Measurements from ENCODE around the gene UBR1.
"Not testable (repeated sequence)": the region's sequence is repeated elsewhere in the genome, so short reads cannot be mapped to it uniquely, and the experiment has no call there.

The UBR1 gene

DNA sequence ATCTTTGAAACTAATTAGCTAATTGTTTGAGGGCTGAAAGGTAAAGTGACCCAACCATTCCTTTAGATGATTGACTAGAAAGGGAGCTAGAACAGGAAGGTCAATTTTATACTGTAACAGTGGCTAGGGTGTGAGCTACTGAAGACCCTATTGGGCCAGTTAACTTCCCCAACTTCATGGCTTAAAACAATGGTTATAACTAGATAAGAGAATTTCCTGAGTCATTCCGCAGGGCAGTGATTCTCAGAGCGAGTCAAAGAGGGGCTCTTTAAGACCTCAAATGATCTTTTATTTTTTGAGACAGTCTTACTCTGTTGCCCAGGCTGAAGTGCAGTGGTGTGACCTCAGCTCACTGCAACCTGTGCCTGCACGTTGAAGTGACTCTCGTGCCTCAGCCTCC lies 151.5 kb downstream of the UBR1 start:
- H3K9me3 ChIP-seq = peaks cover 5% of the 10 kb centered on the region; the same call in 1 of the 2 replicates
- TF ChIP-seq Cebpa-rat (IDR thresholded peaks at IDR 0.05) = no peak
- peaks cover 90% of the 10 kb centered on the region for H3K36me3 ChIP-seq
- no peak overlapping the region for H3K4me3 ChIP-seq
- no peaks in the 10 kb centered on the region for H3K4me1 ChIP-seq
- H4K20me1 ChIP-seq = no peaks in the 10 kb centered on the region
- no peak overlapping the region for H3K27ac ChIP-seq
- no peak overlapping the region for H3K4me2 ChIP-seq
- no peak overlapping the region for H3K9ac ChIP-seq
- H3K27me3 ChIP-seq = no peaks in the 10 kb centered on the region

DNA sequence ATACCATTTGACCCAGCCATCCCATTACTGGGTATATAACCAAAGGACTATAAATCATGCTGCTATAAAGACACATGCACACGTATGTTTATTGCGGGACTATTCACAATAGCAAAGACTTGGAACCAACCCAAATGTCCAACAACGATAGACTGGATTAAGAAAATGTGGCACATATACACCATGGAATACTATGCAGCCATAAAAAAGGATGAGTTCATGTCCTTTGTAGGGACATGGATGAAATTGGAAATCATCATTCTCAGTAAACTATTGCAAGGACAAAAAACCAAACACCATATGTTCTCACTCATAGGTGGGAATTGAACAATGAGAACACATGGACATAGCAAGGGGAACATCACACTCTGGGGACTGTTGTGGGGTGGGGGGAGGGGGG lies 156.9 kb downstream of the UBR1 start:
- H3K4me3 ChIP-seq, H4K20me1 ChIP-seq, H3K4me1 ChIP-seq, H3K9me3 ChIP-seq, H3K4me2 ChIP-seq, H3K27me3 ChIP-seq, H3K9ac ChIP-seq, H3K27ac ChIP-seq: not testable (repeated sequence)
- H3K36me3 ChIP-seq = peaks cover 80% of the 10 kb centered on the region

DNA sequence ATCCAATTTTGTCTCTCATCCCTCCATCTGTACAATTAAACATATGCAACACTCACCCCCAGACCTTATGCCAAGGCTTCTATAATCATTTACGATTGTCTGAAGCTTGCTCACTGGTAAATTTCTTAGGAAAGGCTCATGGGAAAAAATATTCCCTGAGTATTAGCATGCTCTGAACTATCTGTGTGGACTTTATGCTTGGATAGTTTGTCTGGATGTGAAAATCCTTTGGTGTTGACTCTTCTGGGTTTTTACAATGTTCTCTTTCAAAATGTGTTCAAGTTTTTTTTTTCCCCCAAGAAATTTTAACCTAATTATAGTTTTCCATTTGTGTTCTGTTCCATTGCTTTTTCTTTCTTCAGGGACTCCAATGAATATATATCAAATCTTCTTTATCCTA lies 165.3 kb downstream of the UBR1 start:
- Histone ChIP-seq H3K4me2 (peak overlapping the region; percentile 75), H3K9ac (no peak overlapping the region)

DNA sequence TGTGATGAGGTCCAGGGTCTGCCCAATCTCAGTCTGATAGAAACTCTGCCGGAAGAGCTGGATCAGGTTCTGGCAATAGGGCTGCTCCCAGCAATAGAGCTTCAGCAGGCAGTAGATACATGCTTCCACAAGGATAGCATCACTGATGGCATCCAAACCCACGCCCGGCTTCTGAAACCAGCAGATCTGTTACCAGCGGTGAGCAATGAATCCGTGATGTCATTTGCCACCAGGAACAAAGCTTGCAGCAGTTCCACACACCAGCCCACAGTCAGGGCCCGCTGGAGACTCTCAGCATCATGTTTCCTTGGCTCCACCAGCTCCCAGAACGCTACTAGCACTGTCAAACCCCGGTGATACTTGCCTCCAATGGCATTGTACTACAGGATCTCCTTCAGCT lies 166.0 kb downstream of the UBR1 start:
- Histone ChIP-seq H3K4me1 (peaks cover 26% of the 10 kb centered on the region), H3K9me3 (0 out of 2 replicates have a peak, but pooled peaks cover 3% of the 10 kb centered on the region), H3K4me2 (no peak overlapping the region), H4K20me1 (no peaks in the 10 kb centered on the region), H3K27ac (no peak overlapping the region), H3K4me3 (no peak overlapping the region), H3K36me3 (peaks cover 15% of the 10 kb centered on the region), H3K9ac (no peak overlapping the region), H3K27me3 (no peaks in the 10 kb centered on the region)
- no peak for TF ChIP-seq Cebpa-rat (IDR thresholded peaks at IDR 0.05)

More for the DNA sequence above, 165.3 kb downstream of the UBR1 start:
- peaks cover 26% of the 10 kb centered on the region for H3K4me1 ChIP-seq
- TF ChIP-seq Cebpa-rat (IDR thresholded peaks at IDR 0.05) = no peak
- H3K36me3 ChIP-seq = peaks cover 22% of the 10 kb centered on the region
- peak overlapping the region; percentile 53; the same call in 1 of the 2 replicates for H3K27ac ChIP-seq
- no peak overlapping the region for H3K4me3 ChIP-seq
- H4K20me1 ChIP-seq = no peaks in the 10 kb centered on the region
- no peaks in the 10 kb centered on the region for H3K27me3 ChIP-seq
- H3K9me3 ChIP-seq = 0 out of 2 replicates have a peak, but pooled peaks cover 3% of the 10 kb centered on the region

DNA sequence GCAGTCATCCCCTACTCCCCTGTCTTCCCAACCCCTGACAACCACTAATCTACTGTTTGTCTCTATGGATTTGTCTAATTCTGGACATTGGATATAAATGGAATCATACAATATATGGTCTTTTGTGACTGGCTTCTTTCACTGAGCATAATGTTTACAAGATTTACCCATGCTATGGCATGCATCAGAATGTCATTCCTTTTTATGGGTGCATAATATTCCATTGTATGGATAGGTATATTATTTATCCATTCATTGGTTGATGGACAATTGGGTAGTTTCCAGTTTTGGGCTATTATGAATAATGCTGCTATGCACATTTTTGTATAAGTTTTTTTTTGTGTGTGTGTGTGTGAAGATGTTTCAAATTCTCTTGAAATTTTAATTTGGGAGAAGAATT lies 168.7 kb downstream of the UBR1 start:
- Histone ChIP-seq H3K4me1 (peaks cover 31% of the 10 kb centered on the region), H4K20me1 (no peaks in the 10 kb centered on the region), H3K36me3 (no peaks in the 10 kb centered on the region), H3K9ac (no peak overlapping the region), H3K27ac (no peak overlapping the region), H3K4me3 (no peak overlapping the region), H3K9me3 (0 out of 2 replicates have a peak, but pooled peaks cover 3% of the 10 kb centered on the region), H3K4me2 (no peak overlapping the region), H3K27me3 (no peaks in the 10 kb centered on the region)
- TF ChIP-seq Cebpa-rat (IDR thresholded peaks at IDR 0.05) = no peak

DNA sequence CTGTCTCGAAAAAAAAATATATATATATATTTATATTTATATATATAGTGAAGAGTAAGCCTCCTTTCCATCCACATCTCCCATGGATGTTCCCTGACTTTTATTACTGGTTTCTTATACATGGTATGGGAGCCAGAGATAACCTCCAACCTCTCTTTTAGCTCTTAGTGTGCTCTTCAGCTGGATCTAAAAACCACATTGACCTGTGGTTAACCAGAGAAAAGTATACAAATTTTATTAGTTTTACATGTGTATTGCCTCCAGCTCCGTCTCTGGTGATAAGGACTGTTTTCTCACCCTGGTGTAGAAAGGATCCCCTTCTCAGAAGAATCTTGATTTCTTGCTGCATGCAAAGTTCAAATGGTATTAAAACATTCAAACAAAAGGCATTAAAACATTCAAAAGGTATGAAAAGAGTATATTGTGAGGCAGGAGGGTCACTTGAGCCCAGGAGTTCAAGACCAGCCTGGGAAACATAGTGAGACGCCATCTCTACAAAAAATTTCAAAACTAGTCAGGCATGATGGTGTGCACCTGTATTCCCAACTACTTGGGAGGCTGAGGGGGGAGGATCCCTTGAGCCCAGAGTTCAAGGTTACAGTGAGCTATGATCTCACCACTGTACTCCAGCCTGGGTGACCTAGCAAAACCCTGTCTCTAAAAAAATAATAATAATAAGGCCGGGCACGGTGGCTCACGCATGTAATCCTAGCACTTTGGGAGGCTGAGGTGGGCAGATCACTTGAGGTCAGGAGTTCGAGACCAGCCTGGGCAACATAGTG lies 171.8 kb downstream of the UBR1 start:
- no peak overlapping the region for H3K27ac ChIP-seq

DNA sequence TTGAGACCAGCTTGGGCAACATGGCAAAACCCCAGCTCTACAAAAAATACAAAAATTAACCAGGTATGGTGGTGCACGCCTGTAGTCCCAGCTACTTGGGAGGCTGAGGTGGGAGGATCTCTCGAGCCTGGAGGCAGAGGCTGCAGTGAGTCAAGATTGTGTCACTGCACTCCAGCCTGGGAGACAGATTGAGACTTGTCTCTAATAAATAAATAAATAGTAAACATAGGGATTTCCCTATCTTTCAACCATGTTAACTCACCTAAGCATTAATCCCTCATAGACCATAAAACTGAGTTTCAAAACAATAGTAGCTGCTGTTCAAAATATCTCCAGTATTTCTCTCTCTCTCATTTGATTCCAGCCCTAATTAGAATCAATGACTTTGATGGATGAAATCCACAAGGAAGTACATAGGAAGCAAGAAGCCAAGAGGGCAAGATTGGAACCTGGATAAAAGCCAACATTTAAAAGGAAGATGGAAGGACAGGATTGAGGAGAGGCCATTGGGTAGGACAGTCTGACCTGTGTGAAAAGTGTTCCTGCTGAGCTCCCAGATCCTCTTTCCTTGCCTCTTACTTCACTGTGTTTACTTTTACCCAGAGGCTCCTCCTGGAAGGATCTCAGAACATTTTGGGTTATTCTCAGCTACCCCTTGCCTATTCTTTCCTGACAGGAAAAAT lies 172.9 kb downstream of the UBR1 start:
- H3K4me3 ChIP-seq = no peak overlapping the region
- no peak overlapping the region for H3K27ac ChIP-seq
- H3K4me2 ChIP-seq = no peak overlapping the region
- no peaks in the 10 kb centered on the region for H4K20me1 ChIP-seq
- H3K9ac ChIP-seq = no peak overlapping the region
- H3K9me3 ChIP-seq = 0 out of 2 replicates have a peak, but pooled peaks cover 3% of the 10 kb centered on the region
- H3K36me3 ChIP-seq = no peaks in the 10 kb centered on the region
- H3K4me1 ChIP-seq = 0 out of 2 replicates have a peak, but pooled peaks cover 7% of the 10 kb centered on the region
- H3K27me3 ChIP-seq = no peaks in the 10 kb centered on the region
- TF ChIP-seq Cebpa-rat (IDR thresholded peaks at IDR 0.05) = no peak

More for the DNA sequence above, 171.8 kb downstream of the UBR1 start:
- Histone ChIP-seq H3K4me2 (no peak overlapping the region), H4K20me1 (no peaks in the 10 kb centered on the region), H3K27me3 (no peaks in the 10 kb centered on the region), H3K4me3 (no peak overlapping the region), H3K4me1 (0 out of 2 replicates have a peak, but pooled peaks cover 7% of the 10 kb centered on the region), H3K36me3 (no peaks in the 10 kb centered on the region), H3K9ac (no peak overlapping the region), H3K9me3 (0 out of 2 replicates have a peak, but pooled peaks cover 3% of the 10 kb centered on the region)
- no peak for TF ChIP-seq Cebpa-rat (IDR thresholded peaks at IDR 0.05)

DNA sequence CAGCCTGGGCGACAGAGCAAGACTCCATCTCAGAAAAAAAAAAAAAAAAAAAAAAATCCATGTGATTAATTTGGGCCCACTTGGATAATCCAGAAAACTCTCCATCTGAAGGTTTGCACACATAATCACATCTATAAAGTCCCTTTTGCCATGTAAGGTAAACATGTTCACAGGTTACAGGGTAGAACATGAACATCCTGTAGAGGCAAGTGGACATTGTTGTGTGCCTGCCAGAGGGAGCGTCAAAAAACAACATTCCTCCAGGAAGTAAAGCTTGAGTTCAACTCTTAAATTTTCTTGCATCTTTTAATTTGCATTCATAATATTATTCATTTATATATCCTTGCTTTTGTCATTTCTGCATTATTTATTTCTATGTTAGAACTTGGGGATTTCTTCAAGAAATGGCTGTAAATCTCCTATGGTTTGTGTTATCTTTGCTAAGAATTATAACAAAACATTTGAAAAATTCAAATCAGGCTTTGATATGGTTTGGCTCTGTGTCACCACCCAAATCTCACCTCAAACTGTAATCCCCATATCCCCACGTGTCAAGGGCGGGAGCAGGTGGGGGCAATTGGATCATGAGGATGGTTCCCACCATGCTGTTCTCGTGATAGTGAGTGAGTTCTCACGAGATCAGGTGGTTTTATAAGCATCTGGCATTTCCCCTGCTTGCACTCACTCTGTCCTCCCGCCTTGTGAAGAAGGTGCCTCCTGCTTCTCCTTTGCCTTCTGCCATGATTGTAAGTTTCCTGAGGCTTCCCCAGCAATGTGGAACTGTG lies 173.9 kb downstream of the UBR1 start:
- no peaks in the 10 kb centered on the region for H3K27me3 ChIP-seq
- H4K20me1 ChIP-seq = no peaks in the 10 kb centered on the region
- H3K9ac ChIP-seq = no peak overlapping the region
- no peaks in the 10 kb centered on the region for H3K36me3 ChIP-seq
- H3K9me3 ChIP-seq = no peaks in the 10 kb centered on the region
- no peak overlapping the region for H3K27ac ChIP-seq
- no peak overlapping the region for H3K4me2 ChIP-seq
- no peak for TF ChIP-seq Cebpa-rat (IDR thresholded peaks at IDR 0.05)
- 0 out of 2 replicates have a peak, but pooled peaks cover 7% of the 10 kb centered on the region for H3K4me1 ChIP-seq
- H3K4me3 ChIP-seq = no peak overlapping the region

DNA sequence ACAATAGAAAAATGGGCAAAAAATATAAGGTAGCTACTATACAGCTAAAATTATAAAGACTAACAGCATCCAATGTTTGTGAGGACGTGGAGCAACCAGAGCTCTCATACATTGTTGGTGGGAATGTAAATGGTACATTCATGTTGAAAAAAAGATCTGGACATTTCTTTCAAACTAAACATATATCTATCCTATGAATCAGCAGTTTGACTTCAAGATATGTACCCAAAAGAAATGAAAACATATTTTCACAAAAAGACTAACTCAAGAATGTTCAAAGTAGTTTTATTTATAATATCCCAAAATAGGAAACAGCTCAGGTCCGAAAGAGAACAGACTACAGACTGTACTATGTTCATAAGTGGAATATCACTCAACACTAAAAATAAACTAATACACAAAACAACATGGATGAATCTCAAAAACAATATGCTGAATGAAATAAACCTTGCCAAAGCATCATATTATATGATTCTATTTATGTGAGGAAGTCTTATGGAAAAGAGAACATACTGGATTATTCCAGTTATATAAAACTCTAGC lies 176.5 kb downstream of the UBR1 start:
- H4K20me1 ChIP-seq = no peaks in the 10 kb centered on the region
- H3K4me3 ChIP-seq = no peak overlapping the region
- H3K9ac ChIP-seq = no peak overlapping the region
- TF ChIP-seq Cebpa-rat (IDR thresholded peaks at IDR 0.05) = no peak
- no peaks in the 10 kb centered on the region for H3K36me3 ChIP-seq
- no peak overlapping the region for H3K4me2 ChIP-seq
- H3K4me1 ChIP-seq = 0 out of 2 replicates have a peak, but pooled peaks cover 7% of the 10 kb centered on the region
- no peaks in the 10 kb centered on the region for H3K9me3 ChIP-seq
- H3K27ac ChIP-seq = no peak overlapping the region
- no peaks in the 10 kb centered on the region for H3K27me3 ChIP-seq
